Loucy (cell line): ENCODE results near the gene ENTPD8.

Experiments used
- H2AFZ ChIP-seq: fragments of 200-600 bp; sonication (generic); 2 replicates; pipeline ENCODE4 v1.6.0; 2016; ENCODE audit warnings: antibody characterized with exemption, mild to moderate bottlenecking, low read length, moderate library complexity
- H3F3A ChIP-seq: fragments of 200-600 bp; 2 replicates; pipeline ENCODE4 v1.6.0; 2016; ENCODE audit warnings: antibody characterized with exemption, low read depth, mild to moderate bottlenecking
- H3K27me3 ChIP-seq: fragments of 200-600 bp; sonication (generic); 2 replicates; pipeline ENCODE4 v1.6.1; 2014; ENCODE audit warnings: low read length, mild to moderate bottlenecking; ENCODE audit not compliant: insufficient read depth, poor library complexity, severe bottlenecking
- H3K36me3 ChIP-seq: fragments of 200-600 bp; sonication (generic); 2 replicates; pipeline ENCODE4 v1.6.1; 2016; ENCODE audit warnings: low read length; ENCODE audit not compliant: insufficient read depth
- H3K4me1 ChIP-seq: fragments of 200-600 bp; sonication (generic); 2 replicates; pipeline ENCODE4 v1.5.1; 2014; ENCODE audit warnings: low read length, mild to moderate bottlenecking; ENCODE audit not compliant: insufficient read depth, poor library complexity, severe bottlenecking
- H3K4me2 ChIP-seq: fragments of 200-600 bp; sonication (generic); 2 replicates; pipeline ENCODE4 v1.6.0; 2014; ENCODE audit warnings: antibody characterized with exemption, low read length, low read depth, mild to moderate bottlenecking; ENCODE audit not compliant: poor library complexity, severe bottlenecking
- H3K4me3 ChIP-seq: fragments of 200-600 bp; sonication (generic); 2 replicates; pipeline ENCODE4 v1.5.1; 2014; ENCODE audit warnings: low read length, mild to moderate bottlenecking, mixed read lengths; ENCODE audit not compliant: poor library complexity, severe bottlenecking
- H3K79me2 ChIP-seq: fragments of 200-600 bp; sonication (generic); 2 replicates; pipeline ENCODE4 v1.6.1; 2014; ENCODE audit warnings: low read length; ENCODE audit not compliant: insufficient read depth
- H3K9ac ChIP-seq: fragments of 200-600 bp; sonication (generic); 2 replicates; pipeline ENCODE4 v1.6.0; 2014; ENCODE audit warnings: mild to moderate bottlenecking, low read depth, low read length, moderate library complexity; ENCODE audit not compliant: poor library complexity, severe bottlenecking
- H3K9me2 ChIP-seq: fragments of 200-600 bp; sonication (generic); replicated peaks from 2 replicates; pipeline ENCODE4 v1.6.1; 2016; ENCODE audit warnings: low read depth, low read length, mixed read lengths
- H3K9me3 ChIP-seq: fragments of 200-600 bp; sonication (generic); 2 replicates; pipeline ENCODE4 v1.6.1; 2014; ENCODE audit warnings: mild to moderate bottlenecking, antibody characterized with exemption, low read length, low read depth; ENCODE audit not compliant: insufficient read depth
- H4K20me1 ChIP-seq: fragments of 200-600 bp; sonication (generic); 2 replicates; pipeline ENCODE4 v1.6.0; 2014; ENCODE audit warnings: antibody characterized with exemption, low read length, mild to moderate bottlenecking; ENCODE audit not compliant: insufficient read depth, poor library complexity, severe bottlenecking
- EZH2phosphoT487 ChIP-seq: fragments of 200-600 bp; IDR thresholded peaks from 2 replicates; pipeline ENCODE4 v1.6.1; 2018; ENCODE audit warnings: antibody characterized with exemption, mild to moderate bottlenecking, moderate library complexity, borderline replicate concordance
- TF ChIP-seq, protein P1 (sequence below): fragments of 200-600 bp; sonication (generic); conservative IDR thresholded peaks from 2 replicates; pipeline ENCODE4 v1.5.1; 2014; ENCODE audit warnings: mild to moderate bottlenecking, antibody characterized with exemption, low read length

The ENTPD8 gene

DNA sequence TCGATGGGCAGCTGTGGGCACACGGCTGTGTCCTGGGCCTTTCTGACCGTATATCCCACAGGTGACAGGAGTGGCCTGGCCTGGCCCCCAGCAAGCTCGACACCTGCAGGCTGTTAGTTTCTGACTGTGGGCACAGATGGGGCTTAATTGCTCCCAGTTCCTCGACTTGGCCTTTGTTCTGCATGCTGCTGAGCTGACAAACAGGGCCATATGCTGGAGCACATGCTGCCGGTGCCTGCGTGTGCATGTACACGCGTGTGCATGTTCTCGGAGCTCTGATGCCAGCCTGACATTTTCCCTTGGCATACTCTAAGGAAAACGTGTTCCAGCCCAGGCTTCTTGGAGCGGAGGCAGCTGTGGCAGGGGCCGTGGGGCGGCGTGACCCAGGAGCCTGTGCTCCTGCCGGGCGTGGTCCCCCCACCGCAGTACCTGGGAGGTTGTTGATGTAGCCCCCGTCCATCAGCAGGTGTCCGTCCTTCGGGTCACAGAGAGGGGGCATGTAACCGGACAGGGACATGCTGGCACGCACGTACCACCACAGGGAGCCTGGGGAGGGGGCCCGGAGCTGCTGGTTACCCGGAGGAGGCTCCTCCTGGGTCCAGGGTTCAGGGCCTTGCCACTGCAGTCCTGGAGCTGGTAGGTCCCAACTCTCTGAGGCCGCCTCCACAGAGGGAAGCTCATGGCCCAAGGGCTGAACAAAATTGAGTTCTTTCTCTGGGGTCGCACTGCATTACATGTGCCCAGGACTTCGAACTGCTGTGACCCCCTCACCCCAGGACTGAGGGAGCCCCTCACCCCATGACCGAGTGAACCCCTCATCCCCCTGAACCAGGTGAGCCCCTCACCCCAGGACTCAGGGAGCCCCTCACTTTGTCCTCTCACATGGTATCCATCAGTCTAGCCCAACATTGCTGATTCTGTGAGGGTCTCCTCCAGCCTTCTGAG, 22.1 kb upstream of the ENTPD8 start:
- Histone ChIP-seq H3K9ac (no peak overlapping the region), H3K4me2 (no peak overlapping the region), H3K36me3 (no peaks in the 10 kb centered on the region), H3K79me2 (no peaks in the 10 kb centered on the region), H3K9me3 (peaks cover 4% of the 10 kb centered on the region; the same call in 1 of the 2 replicates), H3K9me2 (no peaks in the 10 kb centered on the region), H3K27me3 (no peaks in the 10 kb centered on the region), H3K4me1 (no peaks in the 10 kb centered on the region), H3F3A (no peaks in the 10 kb centered on the region), H2AFZ (no peak overlapping the region), H4K20me1 (no peaks in the 10 kb centered on the region), H3K4me3 (no peak overlapping the region)
- no peak for TF ChIP-seq EZH2phosphoT487
- TF ChIP-seq, protein P1, sequence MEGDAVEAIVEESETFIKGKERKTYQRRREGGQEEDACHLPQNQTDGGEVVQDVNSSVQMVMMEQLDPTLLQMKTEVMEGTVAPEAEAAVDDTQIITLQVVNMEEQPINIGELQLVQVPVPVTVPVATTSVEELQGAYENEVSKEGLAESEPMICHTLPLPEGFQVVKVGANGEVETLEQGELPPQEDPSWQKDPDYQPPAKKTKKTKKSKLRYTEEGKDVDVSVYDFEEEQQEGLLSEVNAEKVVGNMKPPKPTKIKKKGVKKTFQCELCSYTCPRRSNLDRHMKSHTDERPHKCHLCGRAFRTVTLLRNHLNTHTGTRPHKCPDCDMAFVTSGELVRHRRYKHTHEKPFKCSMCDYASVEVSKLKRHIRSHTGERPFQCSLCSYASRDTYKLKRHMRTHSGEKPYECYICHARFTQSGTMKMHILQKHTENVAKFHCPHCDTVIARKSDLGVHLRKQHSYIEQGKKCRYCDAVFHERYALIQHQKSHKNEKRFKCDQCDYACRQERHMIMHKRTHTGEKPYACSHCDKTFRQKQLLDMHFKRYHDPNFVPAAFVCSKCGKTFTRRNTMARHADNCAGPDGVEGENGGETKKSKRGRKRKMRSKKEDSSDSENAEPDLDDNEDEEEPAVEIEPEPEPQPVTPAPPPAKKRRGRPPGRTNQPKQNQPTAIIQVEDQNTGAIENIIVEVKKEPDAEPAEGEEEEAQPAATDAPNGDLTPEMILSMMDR, result no peak

DNA sequence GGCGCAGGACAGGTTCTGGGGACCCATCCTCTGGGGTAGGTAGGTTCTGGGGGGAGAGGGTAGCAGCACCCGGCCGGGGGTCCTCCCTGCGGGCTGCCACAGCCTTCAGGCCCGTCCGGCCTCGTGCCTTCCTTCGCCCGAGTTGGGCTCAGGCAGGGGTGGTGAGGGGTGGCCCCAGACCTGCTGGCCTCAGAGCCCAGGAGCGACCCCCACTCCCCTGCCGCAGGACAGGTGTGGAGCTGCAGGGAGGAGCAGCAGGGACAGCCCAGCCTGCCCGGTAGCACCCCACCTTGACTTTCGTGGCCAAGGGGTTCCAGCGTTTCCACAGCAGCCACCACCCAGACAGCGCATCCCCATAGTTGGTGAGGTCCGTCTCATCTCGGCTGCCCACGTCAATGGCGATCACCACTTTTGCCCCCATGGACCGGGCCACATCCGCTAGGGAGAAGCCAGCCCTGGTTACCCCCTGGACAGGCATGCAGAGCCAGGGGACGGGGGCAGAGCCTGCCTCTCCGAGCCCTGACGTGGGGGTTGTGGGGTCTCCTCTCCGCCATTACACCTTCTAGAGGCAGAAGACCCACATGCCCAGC, 21.3 kb upstream of the ENTPD8 start:
- H3K4me2 ChIP-seq, result no peak overlapping the region
- no peak overlapping the region for H2AFZ ChIP-seq
- no peaks in the 10 kb centered on the region for H3K27me3 ChIP-seq

DNA sequence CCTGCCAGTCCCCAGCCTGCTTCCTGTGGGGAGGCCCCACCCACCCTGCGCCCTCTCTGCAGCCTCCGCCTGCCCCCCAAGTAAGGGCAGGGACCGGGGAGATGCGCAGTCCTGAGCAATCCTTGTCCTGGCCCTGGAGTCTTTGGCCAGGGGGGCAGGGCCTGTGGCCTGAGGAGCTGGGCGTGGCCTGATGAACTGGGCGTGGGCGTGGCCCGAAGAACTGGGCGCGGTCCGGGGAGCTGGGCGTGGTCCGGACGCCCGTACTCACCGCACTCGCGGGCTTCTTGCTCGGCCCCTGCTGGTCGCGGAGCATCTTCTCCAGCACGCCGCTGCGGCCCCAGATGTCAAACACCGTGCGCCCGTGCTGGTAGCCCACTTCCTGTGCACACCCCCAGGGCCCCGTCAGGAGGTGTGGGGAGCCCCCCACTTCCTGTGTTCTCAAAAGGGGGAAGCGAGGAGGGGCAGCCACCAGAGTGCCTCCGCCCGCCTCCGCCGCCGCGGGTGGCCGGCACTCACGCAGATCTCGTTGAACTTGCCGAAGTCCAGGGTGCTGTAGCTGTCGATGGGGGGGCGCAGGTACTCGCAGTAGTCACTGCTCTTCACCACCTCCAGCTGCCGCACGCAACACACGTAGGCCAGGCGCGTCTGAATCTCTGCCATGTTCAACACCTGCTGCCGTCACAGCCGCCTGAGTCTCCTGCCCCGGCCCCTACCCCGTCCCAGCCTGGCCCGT, 20.7 kb upstream of the ENTPD8 start:
- Histone ChIP-seq H2AFZ (no peak overlapping the region), H3F3A (no peaks in the 10 kb centered on the region), H3K4me1 (no peaks in the 10 kb centered on the region)

More for the DNA sequence above, 21.3 kb upstream of the ENTPD8 start:
- H3K9ac ChIP-seq, result no peak overlapping the region
- H3K4me3 ChIP-seq, result no peak overlapping the region
- peaks cover 4% of the 10 kb centered on the region; the same call in 1 of the 2 replicates for H3K9me3 ChIP-seq
- no peaks in the 10 kb centered on the region for H4K20me1 ChIP-seq
- H3F3A ChIP-seq, result no peaks in the 10 kb centered on the region
- no peaks in the 10 kb centered on the region for H3K4me1 ChIP-seq
- no peaks in the 10 kb centered on the region for H3K9me2 ChIP-seq
- H3K36me3 ChIP-seq, result no peaks in the 10 kb centered on the region
- TF ChIP-seq, protein P1, result no peak
- TF ChIP-seq EZH2phosphoT487, result no peak
- H3K79me2 ChIP-seq, result no peaks in the 10 kb centered on the region

More for the DNA sequence above, 20.7 kb upstream of the ENTPD8 start:
- Histone ChIP-seq H3K9me2 (no peaks in the 10 kb centered on the region), H4K20me1 (no peaks in the 10 kb centered on the region), H3K36me3 (no peaks in the 10 kb centered on the region), H3K9me3 (peaks cover 4% of the 10 kb centered on the region; the same call in 1 of the 2 replicates), H3K27me3 (no peaks in the 10 kb centered on the region), H3K4me3 (no peak overlapping the region), H3K4me2 (no peak overlapping the region), H3K79me2 (no peaks in the 10 kb centered on the region), H3K9ac (no peak overlapping the region)
- TF ChIP-seq, protein P1, result no peak
- no peak for TF ChIP-seq EZH2phosphoT487
